HG03342 (cell line): ENCODE results near the gene THEMIS.
"Not testable (repeated sequence)": the region's sequence is repeated elsewhere in the genome, so short reads cannot be mapped to it uniquely, and the experiment has no call there.

Source experiments
- ATAC-seq: cut with Tn5 transposase; IDR thresholded peaks from one replicate; pipeline ENCODE4 v1.9.1; 2021; ENCODE audit warnings: mild to moderate bottlenecking, moderate library complexity; ENCODE audit not compliant: unreplicated experiment

The THEMIS gene

DNA sequence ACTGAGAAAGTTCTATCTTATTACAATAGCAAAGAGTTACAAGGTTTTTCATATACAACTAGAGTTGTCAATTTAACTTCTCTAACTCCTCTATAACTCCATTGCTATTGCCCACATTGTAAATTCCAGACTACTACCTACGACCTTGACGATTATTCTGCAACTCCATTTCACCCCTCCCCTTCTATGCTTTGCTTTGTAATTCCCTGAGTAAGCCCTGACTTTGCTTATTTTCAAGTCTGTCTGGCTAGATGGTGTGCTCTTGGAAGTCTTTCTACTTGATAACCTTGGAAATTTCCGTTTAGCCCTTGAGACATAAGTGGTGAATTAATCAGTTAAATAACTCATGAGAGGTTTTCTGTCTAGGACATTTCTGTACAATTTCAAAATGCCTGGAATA, 162.4 kb downstream of the THEMIS start:
- ATAC-seq: no peak

DNA sequence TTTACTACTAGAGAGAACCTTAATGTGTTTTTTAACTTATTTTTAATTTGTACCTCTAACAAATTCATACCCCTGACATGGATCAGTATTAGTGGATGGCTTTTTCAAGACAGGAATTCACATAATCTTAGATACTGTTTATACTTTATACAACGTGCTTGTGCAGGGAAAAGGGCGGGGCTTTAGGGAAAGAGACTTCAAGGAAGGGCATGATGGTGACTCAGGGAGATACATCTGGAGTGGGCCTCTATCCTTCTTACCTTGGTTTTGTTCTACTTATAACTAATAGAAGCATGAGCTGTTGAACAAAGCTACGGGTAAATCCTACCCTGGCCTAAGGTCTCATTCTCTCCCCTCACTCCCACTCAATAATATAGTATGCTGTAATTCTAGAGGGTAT, 163.1 kb downstream of the THEMIS start:
- no peak for ATAC-seq

DNA sequence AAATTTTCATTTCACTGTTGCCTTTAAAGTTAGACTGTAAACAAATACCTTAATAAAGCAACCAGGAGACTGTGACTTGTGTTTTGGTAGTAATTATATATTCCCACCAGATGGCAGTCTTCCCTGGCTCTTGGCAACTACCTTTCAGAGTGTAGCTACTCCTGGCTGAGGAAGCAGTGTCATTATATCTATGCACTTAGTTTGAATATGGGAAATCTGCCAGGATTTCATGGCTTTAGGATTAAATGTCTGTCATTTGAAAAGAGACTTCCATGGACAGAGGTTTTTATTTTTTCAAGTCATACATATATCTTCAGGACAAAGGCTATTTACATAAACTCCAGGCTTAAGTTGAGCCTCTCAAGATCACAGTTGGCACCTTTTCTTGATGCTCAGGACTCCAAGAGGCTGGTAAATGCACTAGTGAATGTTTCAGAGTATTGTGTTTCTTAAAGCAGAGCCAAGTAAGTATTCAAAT, 163.8 kb downstream of the THEMIS start:
- ATAC-seq: peak; percentile 97

DNA sequence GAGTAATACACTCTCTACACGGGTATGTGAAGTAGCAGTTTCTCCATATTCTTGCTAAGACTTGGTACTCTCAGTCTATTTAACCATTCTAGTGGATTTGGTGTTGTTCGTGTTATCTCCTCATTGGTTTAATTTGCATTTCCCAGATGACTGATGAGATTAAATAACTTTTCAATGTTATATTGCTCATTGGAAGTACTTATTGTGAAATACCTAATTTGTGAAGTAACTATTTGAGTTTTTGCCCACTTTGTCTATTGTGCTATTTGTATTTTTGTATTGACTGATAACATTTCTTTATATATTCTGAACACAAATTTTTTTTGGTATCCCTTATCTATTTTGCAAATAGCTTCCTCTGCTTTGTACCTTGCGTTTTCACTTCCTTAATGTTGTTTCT, 167.9 kb downstream of the THEMIS start:
- no peak for ATAC-seq

DNA sequence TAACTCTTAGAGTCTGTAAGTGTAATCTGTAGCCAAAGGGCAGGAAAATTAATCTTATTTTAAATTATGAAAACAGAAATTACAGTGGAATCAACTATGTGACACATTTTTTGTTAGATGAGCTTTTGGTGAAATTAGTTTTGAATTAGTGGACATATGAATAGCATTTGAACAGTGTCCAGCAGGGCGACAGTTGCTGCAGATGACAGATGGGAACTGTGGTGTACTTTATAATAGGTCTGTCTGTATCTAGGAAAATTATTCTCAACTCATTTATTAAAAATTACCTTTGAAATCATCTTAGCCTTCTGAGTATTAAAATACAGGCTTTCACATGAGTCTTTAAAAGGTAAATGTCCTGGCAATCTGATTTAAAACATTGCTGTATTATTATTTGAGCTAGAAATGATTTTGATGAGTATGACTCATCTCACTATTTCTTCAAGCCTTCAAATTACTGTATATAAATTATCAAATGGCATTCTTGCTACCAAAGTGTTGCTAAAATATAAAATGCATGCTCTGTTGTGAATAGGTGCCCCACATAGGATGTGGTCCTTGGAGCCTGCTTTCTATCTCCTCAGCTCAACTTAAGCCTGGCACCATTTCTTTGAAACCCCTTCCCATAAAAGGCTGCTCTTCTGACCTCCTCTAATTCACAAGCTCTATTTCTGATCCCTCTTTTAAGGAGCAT, 173.5 kb downstream of the THEMIS start:
- ATAC-seq: no peak

DNA sequence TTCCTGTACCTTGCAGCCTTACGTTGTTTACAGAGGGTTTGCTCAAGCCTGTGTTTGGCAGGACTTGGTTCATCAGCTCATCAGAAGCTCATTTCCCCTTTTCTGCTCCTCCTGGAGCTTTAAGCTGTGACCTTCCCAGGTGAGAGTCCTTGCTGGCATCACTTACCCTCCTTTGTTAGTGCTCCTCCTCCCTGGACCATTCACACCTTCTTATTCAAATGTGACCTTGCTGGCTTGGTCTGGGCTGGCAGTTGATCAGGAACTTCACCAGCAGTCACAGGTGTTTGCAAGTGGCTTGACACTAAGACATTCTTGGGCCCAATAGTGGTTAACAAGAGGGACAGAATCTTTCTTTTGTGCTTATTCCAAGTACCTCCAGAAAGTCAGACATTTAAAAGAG, 175.0 kb downstream of the THEMIS start:
- ATAC-seq: no peak

DNA sequence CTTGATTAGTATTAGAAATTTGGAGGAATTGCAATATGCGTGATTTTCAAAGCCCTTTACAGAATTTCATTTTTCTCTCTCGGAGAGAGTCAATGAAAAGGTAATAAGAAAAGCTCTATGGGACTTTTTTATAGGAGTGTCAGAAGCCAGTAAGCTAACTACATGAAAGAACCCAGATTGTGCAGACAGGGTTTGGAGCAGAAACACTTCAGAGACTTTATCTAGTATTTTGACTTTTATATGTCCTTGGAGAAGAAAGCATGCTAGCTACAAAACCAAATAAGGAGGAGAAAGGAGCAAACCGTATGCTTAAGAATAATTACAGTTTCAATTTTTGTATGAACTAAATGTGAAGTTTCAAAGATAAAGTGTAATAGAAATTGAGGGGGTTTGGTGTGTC, 182.2 kb downstream of the THEMIS start:
- ATAC-seq: no peak

DNA sequence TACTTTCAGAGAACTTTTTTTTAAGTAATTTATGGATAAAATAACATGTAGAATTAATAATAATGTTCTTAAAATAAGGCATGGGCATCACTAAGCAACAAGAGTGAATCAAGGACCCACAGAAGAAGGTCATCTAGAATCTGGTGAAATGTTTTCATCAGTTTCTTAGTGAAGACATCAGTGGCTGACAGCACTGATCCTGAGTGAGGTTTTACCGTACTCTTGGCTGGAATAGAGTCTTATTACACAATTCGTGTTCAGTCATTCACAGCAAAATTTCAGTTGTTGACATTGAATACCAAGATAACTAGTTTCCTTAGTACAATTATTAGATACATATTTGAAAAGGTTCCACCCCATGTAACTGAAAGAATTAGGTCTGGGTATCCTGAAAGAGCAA, 183.5 kb downstream of the THEMIS start:
- ATAC-seq: no peak

DNA sequence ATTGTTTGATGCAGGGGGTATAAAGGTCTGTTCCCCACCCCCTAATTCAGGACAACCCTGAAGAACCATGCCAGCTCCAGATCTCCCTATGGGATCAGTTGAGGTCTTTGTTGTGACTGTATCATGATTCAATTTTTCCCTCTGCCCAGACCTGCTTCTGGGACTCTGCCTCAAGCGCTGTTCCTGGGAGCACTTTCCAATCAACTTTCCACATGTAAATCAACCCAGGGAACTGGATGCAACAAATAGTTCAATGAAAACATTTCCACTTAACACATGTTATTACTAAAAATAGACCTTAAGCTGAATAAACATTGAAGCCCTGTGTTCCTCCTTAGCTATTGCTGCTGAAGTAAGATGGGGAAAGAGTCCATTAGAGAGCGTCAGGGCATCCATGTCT, 184.4 kb downstream of the THEMIS start:
- no peak for ATAC-seq

DNA sequence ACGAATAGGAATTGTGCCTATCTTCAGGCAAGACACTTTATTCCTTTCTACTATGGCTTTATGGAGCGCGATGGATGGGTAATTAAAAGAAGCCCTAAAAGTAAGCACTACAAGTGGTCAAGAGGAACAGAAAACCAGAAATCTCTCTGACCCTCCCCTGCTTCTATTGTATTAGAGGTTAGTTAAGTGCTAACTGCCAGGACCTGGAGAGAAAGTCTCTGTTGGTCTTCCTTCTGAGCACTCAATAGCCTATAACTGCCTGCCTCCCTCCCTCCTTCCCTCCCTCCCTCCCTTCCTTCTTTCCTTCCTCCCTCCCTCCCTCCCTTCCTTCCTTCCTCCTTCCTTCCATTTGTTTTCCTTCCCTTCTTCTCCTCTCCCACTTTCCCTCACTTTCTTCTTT, 190.2 kb downstream of the THEMIS start:
- no peak for ATAC-seq

DNA sequence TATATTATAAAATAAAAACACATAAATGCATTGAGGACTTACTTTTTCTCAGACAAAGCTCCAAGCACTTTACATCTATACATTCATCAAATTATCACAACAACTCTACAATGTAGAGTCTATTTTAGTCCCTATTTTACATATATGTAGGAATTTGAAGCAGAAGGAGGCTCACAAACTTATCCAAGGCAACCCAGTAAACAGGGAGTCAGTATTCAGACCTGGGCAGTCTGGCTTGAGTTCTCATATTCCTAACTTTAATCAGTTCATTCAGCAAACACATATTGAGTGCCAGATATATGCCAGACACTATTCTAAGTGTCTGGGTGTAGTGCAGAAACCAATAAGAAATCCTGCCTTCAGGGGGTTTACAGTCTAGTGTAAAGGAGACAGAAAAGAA, 194.6 kb downstream of the THEMIS start:
- ATAC-seq: no peak

DNA sequence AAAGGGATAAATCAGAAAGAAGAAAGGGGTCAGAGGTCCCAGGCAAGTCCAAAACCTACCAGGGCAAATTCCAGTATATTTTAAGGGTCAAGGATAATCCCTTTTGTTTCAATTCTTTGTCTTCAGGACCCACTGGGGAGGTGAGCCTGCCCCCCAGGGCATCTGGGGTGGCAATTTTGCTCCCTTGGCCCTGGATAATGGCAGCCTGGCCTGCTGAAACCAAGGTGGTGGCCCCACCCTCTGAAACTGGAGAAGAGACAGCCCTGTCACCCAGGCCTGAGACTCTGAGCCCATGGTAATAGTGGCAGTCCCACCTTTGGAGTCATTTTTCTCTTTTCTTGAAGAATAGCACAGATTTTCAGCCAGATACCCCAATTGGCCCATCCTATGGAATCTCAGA, 205.8 kb downstream of the THEMIS start:
- ATAC-seq: no peak

DNA sequence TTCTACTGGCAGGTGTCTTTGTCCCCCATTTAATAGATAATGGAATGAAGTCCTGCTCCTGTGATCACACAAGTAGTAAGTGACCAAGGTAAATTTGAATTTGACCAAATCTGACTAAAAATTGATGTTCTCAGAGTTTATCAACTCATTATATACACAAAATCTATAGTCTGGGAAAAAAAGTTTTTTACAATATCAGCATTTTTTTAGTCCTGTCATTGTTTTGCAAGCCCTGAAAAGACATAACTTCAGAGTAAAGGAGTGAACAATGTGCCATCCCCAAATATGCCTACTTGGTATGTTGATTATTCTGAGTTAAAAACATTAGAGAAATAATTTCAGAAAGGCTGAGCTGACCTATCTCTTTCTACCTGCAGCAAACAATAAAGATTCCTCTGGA, 209.7 kb downstream of the THEMIS start:
- ATAC-seq: no peak

DNA sequence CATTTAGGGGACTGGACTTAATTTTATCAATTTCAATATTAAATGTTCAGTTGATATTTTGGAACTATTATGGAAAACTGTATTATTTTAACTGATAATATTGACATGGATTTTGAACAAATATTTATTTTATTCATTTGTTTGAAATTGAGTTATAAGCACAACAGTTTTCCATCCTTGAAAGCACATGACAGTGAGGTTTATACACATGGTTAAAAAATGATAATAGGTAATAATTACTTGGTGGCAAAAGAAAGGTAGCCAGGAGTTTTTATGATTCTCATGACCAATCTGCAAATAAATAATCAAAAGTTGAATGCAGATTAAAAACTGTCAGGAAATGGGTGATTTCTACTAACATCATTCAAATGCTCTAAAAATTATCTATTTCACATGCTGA, 210.3 kb downstream of the THEMIS start:
- ATAC-seq: no peak

DNA sequence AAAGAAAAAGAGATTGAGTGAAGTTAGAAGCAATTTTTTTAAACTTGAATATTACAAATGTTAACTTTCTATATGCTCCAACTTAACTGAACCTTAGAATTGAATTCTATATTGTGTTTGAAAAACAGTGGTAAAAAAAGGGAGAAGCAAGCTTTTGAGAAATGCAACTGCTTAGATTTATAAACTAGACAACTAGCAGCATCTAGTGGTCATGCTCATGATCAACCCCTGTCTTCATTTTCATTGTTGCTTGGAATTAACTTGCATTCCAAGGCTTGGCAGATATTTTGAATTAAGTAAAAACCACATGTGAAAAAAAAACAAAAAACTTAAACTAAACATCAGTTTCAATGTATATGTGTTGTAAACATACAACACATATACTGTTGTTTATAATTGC, 210.8 kb downstream of the THEMIS start:
- no peak for ATAC-seq

DNA sequence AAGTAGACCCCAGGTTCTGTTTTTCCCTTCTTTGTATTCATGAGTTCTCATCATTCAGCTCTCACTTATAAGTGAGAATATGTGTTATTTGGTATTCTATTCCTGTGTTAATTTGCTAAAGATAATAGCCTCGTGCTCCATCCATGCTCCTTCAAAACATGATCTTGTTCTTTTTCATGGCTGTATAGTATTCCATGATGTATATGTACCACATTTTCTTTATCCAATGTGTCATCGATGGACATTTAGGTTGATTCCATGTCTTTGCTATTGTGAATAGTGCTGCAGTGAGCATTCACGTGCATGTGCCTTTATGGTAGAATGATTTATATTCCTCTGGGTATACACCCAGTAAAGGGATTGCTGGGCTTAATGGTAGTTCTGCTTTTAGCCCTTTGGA, 213.4 kb downstream of the THEMIS start:
- ATAC-seq: not testable (repeated sequence)

DNA sequence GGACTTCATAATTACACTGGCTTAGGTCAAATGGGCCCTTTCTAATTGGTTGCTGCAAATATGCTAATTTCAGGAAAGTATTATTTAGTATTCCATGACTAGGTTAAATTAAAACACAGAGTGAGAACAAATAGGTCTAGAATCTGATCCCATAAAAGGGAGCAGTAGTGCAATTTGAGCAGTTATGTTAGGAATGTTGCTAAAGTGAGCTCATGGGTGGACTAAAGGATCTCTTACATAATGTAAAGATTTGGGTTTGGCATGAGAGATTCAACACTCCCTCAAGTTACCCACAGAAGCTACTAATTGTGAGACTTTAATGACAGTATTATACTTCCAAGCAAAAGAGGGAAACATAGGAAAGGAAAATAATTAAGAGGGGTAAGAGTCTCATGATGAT, 214.8 kb downstream of the THEMIS start:
- ATAC-seq: no peak

DNA sequence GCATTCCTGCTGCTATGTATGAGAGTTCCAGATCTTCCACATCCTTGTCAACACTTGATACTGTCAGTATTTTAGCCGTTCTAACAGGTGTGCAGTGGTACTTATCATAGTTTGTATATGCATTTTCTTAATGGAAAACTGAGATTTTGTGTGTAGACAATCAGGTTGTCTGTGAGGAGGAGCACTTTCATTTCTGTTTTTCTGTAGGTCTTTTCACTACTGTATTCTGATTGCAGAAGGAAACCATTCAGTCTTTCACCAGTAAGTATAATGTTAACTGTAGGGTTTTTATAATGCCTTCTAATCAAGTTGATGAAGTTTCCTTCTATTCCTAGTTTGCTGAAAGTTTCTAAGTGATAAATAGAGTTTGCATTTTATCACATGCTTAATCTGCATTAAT, 216.4 kb downstream of the THEMIS start:
- ATAC-seq: no peak
